Measurements from ENCODE around the gene OSM.
"Not testable (repeated sequence)": the region's sequence is repeated elsewhere in the genome, so short reads cannot be mapped to it uniquely, and the experiment has no call there.

The OSM gene

GRCh38 chr22:30244066-30244465 is 22.6 kb downstream of the OSM start:
- DNase-seq (ENCODE audit: low read depth) = no peak

- DNase-seq (ENCODE audit: low read depth) = no peak
Measured at GRCh38 chr22:30243661-30244060, 23.0 kb downstream of the OSM start.

- no peak for DNase-seq (ENCODE audit: low read depth)
Measured at GRCh38 chr22:30241576-30242371, 24.9 kb downstream of the OSM start.

- no peak for DNase-seq (ENCODE audit: low read depth)
Measured at GRCh38 chr22:30240541-30241417, 25.9 kb downstream of the OSM start.

GRCh38 chr22:30239488-30240405 is 26.9 kb downstream of the OSM start:
- DNase-seq (ENCODE audit: low read depth) = no peak

GRCh38 chr22:30238661-30239487 is 27.8 kb downstream of the OSM start:
- DNase-seq (ENCODE audit: low read depth) = no peak

GRCh38 chr22:30238136-30238535 is 28.5 kb downstream of the OSM start:
- DNase-seq (ENCODE audit: low read depth) = no peak

GRCh38 chr22:30236875-30237274 is 29.8 kb downstream of the OSM start:
- no peak for DNase-seq (ENCODE audit: low read depth)

GRCh38 chr22:30235687-30236170 is 30.9 kb downstream of the OSM start:
- no peak for DNase-seq (ENCODE audit: low read depth)

- DNase-seq (ENCODE audit: low read depth) = no peak
Measured at GRCh38 chr22:30234786-30235470, 31.7 kb downstream of the OSM start.

- not testable (repeated sequence) for DNase-seq (ENCODE audit: low read depth)
Measured at GRCh38 chr22:30234325-30234724, 32.3 kb downstream of the OSM start.

- no peak for DNase-seq (ENCODE audit: low read depth)
Measured at GRCh38 chr22:30233582-30233981, 33.1 kb downstream of the OSM start.

- DNase-seq (ENCODE audit: low read depth) = no peak
Measured at GRCh38 chr22:30232716-30233218, 33.9 kb downstream of the OSM start.

- no peak for DNase-seq (ENCODE audit: low read depth)
Measured at GRCh38 chr22:30230787-30231461, 35.7 kb downstream of the OSM start.

GRCh38 chr22:30230330-30230729 is 36.3 kb downstream of the OSM start:
- no peak for DNase-seq (ENCODE audit: low read depth)

- DNase-seq (ENCODE audit: low read depth) = no peak
Measured at GRCh38 chr22:30228509-30229359, 37.9 kb downstream of the OSM start.

- DNase-seq (ENCODE audit: low read depth) = no peak
Measured at GRCh38 chr22:30227438-30228228, 39.0 kb downstream of the OSM start.

Data from stimulated activated CD8-positive, alpha-beta memory T cell treated with anti-CD3 and anti-CD28 coated beads, Interleukin-4, amount 100 ng/mL, for 24 hours (primary cell).